ENCODE measurements around the gene GTF3C2. TPM values are rescaled to one million over a fixed set of nuclear protein-coding genes. Genes with fewer than 3 reads are reported as not detected.
"Not testable (repeated sequence)": the region's sequence is repeated elsewhere in the genome, so short reads cannot be mapped to it uniquely, and the experiment has no call there.

Gene GTF3C2
- total RNA-seq, 4 donors from 2014 or later: 55.7 to 79.2 (median 63.6) TPM

GRCh38 chr2:27303093-27304025, 53.2 kb downstream of the GTF3C2 start:
- in situ Hi-C loops (cut with MboI; ENCODE audit: low pct_ligation_motif_present in 1 of 4, low pct_unique_long_range_greater_than_20kb in 1 of 4, low sequenced_read_pairs in 3 of 4) (no loop called here), intact Hi-C loops (cut with DNase I; ENCODE audit: low total_unique reads) (no loop called here)
- no peak for TF ChIP-seq POLR2A (IDR thresholded peaks at IDR 0.05)
- TF ChIP-seq EP300 (IDR thresholded peaks at IDR 0.05; ENCODE audit: low read depth): no peak
- TF ChIP-seq POLR2AphosphoS5 (IDR thresholded peaks at IDR 0.05): no peak
- peak; percentile 82 to 90 (median 84) for TF ChIP-seq CTCF (IDR thresholded peaks at IDR 0.05)
- Histone ChIP-seq H3K4me3 (peak overlapping the region in 3 of 4 donors; percentile 20 to 51 (median 32)), H3K4me1 (peaks cover 0 to 25% (median 21%) of the 10 kb centered on the region in 4 donors), H3K27me3 (peaks cover 40% of the 10 kb centered on the region), H3K9me3 (no peaks in the 10 kb centered on the region), H3K27ac (peak overlapping the region in 2 of 4 donors; percentile 35 to 42), H3K36me3 (no peaks in the 10 kb centered on the region)
- peak; percentile 41 for DNase-seq
- WGBS, 2 donors (ENCODE audit: low coverage in 1 of 2): 5 to 19% methylated on average over 15 to 22 of the region's 25 CpGs

- H3K36me3 ChIP-seq; H3K9me3 ChIP-seq; H3K4me1 ChIP-seq; H3K27ac ChIP-seq; DNase-seq; H3K4me3 ChIP-seq; intact Hi-C loops (cut with DNase I; ENCODE audit: low total_unique reads); in situ Hi-C loops (cut with MboI; ENCODE audit: low pct_ligation_motif_present in 1 of 4, low pct_unique_long_range_greater_than_20kb in 1 of 4, low sequenced_read_pairs in 3 of 4): not testable (repeated sequence)
- H3K27me3 ChIP-seq: peaks cover 13% of the 10 kb centered on the region
- WGBS, 2 donors (ENCODE audit: low coverage in 1 of 2): 73 to 80% methylated on average over 1 to 4 of the region's 4 CpGs
These were observed 56.0 kb downstream of the GTF3C2 start for GRCh38 chr2:27300606-27301005.

GRCh38 chr2:27298391-27299080, 58.0 kb downstream of the GTF3C2 start:
- in situ Hi-C loops (cut with MboI; ENCODE audit: low pct_ligation_motif_present in 1 of 4, low pct_unique_long_range_greater_than_20kb in 1 of 4, low sequenced_read_pairs in 3 of 4) (loop anchor here in 3 of 4 donors (25.0 kb wide), 1 partner anchor 336 kb away; the partner anchor contains the start of gene MAPRE3 (in 3 of the 3)), intact Hi-C loops (cut with DNase I; ENCODE audit: low total_unique reads) (no loop called here)
- Histone ChIP-seq H3K36me3 (no peaks in the 10 kb centered on the region), H3K4me3 (no peak overlapping the region), H3K4me1 (peaks cover 0 to 7% (median 2%) of the 10 kb centered on the region in 4 donors), H3K27me3 (no peaks in the 10 kb centered on the region), H3K27ac (no peak overlapping the region), H3K9me3 (no peaks in the 10 kb centered on the region)
- TF ChIP-seq EP300 (IDR thresholded peaks at IDR 0.05; ENCODE audit: low read depth): no peak
- no peak for TF ChIP-seq CTCF (IDR thresholded peaks at IDR 0.05)
- no peak for TF ChIP-seq POLR2AphosphoS5 (IDR thresholded peaks at IDR 0.05)
- no peak for TF ChIP-seq POLR2A (IDR thresholded peaks at IDR 0.05)
- DNase-seq: no peak
- WGBS, 2 donors (ENCODE audit: low coverage in 1 of 2): 83% methylated on average over 18 of the region's 18 CpGs; no CpG with 5 or more reads in 1 of the 2 donors

GRCh38 chr2:27297195-27297594, 59.4 kb downstream of the GTF3C2 start:
- no peak for DNase-seq
- Histone ChIP-seq H3K9me3 (no peaks in the 10 kb centered on the region), H3K27me3 (peaks cover 1% of the 10 kb centered on the region), H3K36me3 (no peaks in the 10 kb centered on the region), H3K4me1 (no peaks in the 10 kb centered on the region), H3K27ac (no peak overlapping the region), H3K4me3 (no peak overlapping the region)
- in situ Hi-C loops (cut with MboI; ENCODE audit: low pct_ligation_motif_present in 1 of 4, low pct_unique_long_range_greater_than_20kb in 1 of 4, low sequenced_read_pairs in 3 of 4) (loop anchor here in 3 of 4 donors (25.0 kb wide), 1 partner anchor 335 kb away; the partner anchor contains the start of gene MAPRE3 (in 3 of the 3)), intact Hi-C loops (cut with DNase I; ENCODE audit: low total_unique reads) (no loop called here)
- TF ChIP-seq POLR2AphosphoS5 (IDR thresholded peaks at IDR 0.05) (no peak), POLR2A (IDR thresholded peaks at IDR 0.05) (no peak), CTCF (IDR thresholded peaks at IDR 0.05) (no peak), EP300 (IDR thresholded peaks at IDR 0.05; ENCODE audit: low read depth) (no peak)
- 80% methylated on average over 3 of the region's 3 CpGs; no CpG with 5 or more reads in 1 of the 2 donors for WGBS, 2 donors (ENCODE audit: low coverage in 1 of 2)

All from transverse colon (tissue), 4 donors.